ENCODE results near the gene SLIT3.

GRCh38 chr5:169195601-169196000 is 105.3 kb downstream of the SLIT3 start:
- TF ChIP-seq, protein P1, sequence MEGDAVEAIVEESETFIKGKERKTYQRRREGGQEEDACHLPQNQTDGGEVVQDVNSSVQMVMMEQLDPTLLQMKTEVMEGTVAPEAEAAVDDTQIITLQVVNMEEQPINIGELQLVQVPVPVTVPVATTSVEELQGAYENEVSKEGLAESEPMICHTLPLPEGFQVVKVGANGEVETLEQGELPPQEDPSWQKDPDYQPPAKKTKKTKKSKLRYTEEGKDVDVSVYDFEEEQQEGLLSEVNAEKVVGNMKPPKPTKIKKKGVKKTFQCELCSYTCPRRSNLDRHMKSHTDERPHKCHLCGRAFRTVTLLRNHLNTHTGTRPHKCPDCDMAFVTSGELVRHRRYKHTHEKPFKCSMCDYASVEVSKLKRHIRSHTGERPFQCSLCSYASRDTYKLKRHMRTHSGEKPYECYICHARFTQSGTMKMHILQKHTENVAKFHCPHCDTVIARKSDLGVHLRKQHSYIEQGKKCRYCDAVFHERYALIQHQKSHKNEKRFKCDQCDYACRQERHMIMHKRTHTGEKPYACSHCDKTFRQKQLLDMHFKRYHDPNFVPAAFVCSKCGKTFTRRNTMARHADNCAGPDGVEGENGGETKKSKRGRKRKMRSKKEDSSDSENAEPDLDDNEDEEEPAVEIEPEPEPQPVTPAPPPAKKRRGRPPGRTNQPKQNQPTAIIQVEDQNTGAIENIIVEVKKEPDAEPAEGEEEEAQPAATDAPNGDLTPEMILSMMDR (IDR thresholded peaks at IDR 0.05): no peak
- TF ChIP-seq POLR2AphosphoS5 (IDR thresholded peaks at IDR 0.05; ENCODE audit: insufficient read depth in 1 of 2, low read depth in 1 of 2) (no peak), POLR2A (IDR thresholded peaks at IDR 0.05) (no peak)
